K562 (cell line): ENCODE measurements around the gene PSMB4. TPM values are rescaled to one million over a fixed set of nuclear protein-coding genes. Genes with fewer than 3 reads are reported as not detected.

Source experiments
- ARID4B ChIP-seq: sonication (generic); formaldehyde crosslinking; IDR thresholded peaks from 2 replicates; pipeline ENCODE4 v1.8.0; 2022; ENCODE audit warnings: mild to moderate bottlenecking, missing genetic modification reagents
- CUX1 ChIP-seq: fragments of 200-800 bp; sonication (Bioruptor generic); IDR thresholded peaks from 2 replicates; pipeline ENCODE4 v1.6.1; 2016; ENCODE audit warnings: missing genetic modification characterization, missing compliant biosample characterization
- GTF2A2 ChIP-seq: IDR thresholded peaks from 2 replicates; pipeline ENCODE4 v1.6.1; 2016; ENCODE audit warnings: mild to moderate bottlenecking, missing genetic modification characterization, missing compliant biosample characterization
- HMG20A ChIP-seq: fragments of 450-650 bp; formaldehyde crosslinking; conservative IDR thresholded peaks from 2 replicates; pipeline ENCODE4 v1.4.0; 2020; ENCODE audit warnings: mild to moderate bottlenecking, mixed read lengths
- KLF16 ChIP-seq: IDR thresholded peaks from 2 replicates; pipeline ENCODE4 v1.6.1; 2016; ENCODE audit warnings: antibody characterized with exemption
- MED1 ChIP-seq: sonication (generic); formaldehyde crosslinking; IDR thresholded peaks from 2 replicates; pipeline ENCODE4 v1.8.1; 2023; ENCODE audit warnings: missing genetic modification reagents, borderline replicate concordance
- NR2C2 ChIP-seq, 2 experiments: fragments of 200-800 bp in 1 of 2; sonication (Bioruptor generic) in 1 of 2; sonication (generic) in 1 of 2; formaldehyde crosslinking in 1 of 2; IDR thresholded peaks; 2 replicates each; pipeline versions ENCODE4 v1.6.1 to v1.8.0; 2016 to 2022; ENCODE audit warnings: mild to moderate bottlenecking in 1 of 2, missing compliant biosample characterization in 1 of 2, missing genetic modification characterization in 1 of 2, missing genetic modification reagents in 1 of 2
- PCBP1 ChIP-seq: fragments of 200-400 bp; formaldehyde crosslinking; IDR thresholded peaks from 2 replicates; pipeline ENCODE4 v1.6.1; 2018; ENCODE audit warnings: mild to moderate bottlenecking, low read depth, low read length; ENCODE audit not compliant: poor library complexity, severe bottlenecking
- RFX1 ChIP-seq: fragments of 450-650 bp; IDR thresholded peaks from 2 replicates; pipeline ENCODE4 v1.6.1; 2016; ENCODE audit warnings: mild to moderate bottlenecking, moderate library complexity
- ZBTB2 ChIP-seq: fragments of 450-650 bp; IDR thresholded peaks from 2 replicates; pipeline ENCODE4 v1.6.1; 2016; ENCODE audit warnings: antibody characterized with exemption
- ZNF134 ChIP-seq: fragments of 250-450 bp; sonication (Bioruptor Pico); conservative IDR thresholded peaks from 2 replicates; pipeline ENCODE4 v1.4.0; 2020
- ZNF324 ChIP-seq: fragments of 250-450 bp; sonication (Bioruptor Pico); IDR thresholded peaks from 2 replicates; pipeline ENCODE4 v1.4.0; 2020; ENCODE audit warnings: mild to moderate bottlenecking
- ZNF668 ChIP-seq: fragments of 250-450 bp; sonication (Bioruptor Pico); IDR thresholded peaks from 2 replicates; pipeline ENCODE4 v1.8.0; 2022; ENCODE audit warnings: mild to moderate bottlenecking, inconsistent platforms
- polyA plus RNA-seq, 8 experiments: library from polyadenylated mRNA; depleted of rRNA in 4 of 8; stranded (reverse) in 5 of 8; unstranded in 3 of 8; fragments of >200 nt; fragmentation: Nextera tagmentation in 2 of 8; fragmentation: Illumina TruSeq in 1 of 8; extraction: Ambion mirVana in 2 of 8; extraction: Trizol in 1 of 8; gene quantifications; 2 replicates each; pipeline versions ENCODE4 v1.2.1 to v1.2.3, GENCODE V29; 2011 to 2014; ENCODE audit warnings: inconsistent platforms in 1 of 8, missing spikeins in 1 of 8
- total RNA-seq, 7 experiments: library from RNA; depleted of rRNA in 6 of 7; stranded (reverse); fragments of >200 nt in 6 of 7; fragmentation: Illumina TruSeq in 2 of 7; extraction: Trizol in 2 of 7; gene quantifications; 2 replicates each; pipeline versions ENCODE4 v1.2.1 to v1.2.3, GENCODE V29; 2011 to 2021; ENCODE audit warnings: low replicate concordance in 1 of 7
- TF ChIP-seq, protein P1 (sequence below): fragments of 450-650 bp; formaldehyde crosslinking; conservative IDR thresholded peaks from 2 replicates; pipeline ENCODE4 v1.4.0; 2022; ENCODE audit warnings: mild to moderate bottlenecking, missing genetic modification characterization

PSMB4 gene
- total and polyA plus RNA-seq, 9 of the 15 experiments (the other 6 are each of a cell fraction or from before 2014, with no cell fraction given), result 397 to 674 (median 475) TPM

DNA sequence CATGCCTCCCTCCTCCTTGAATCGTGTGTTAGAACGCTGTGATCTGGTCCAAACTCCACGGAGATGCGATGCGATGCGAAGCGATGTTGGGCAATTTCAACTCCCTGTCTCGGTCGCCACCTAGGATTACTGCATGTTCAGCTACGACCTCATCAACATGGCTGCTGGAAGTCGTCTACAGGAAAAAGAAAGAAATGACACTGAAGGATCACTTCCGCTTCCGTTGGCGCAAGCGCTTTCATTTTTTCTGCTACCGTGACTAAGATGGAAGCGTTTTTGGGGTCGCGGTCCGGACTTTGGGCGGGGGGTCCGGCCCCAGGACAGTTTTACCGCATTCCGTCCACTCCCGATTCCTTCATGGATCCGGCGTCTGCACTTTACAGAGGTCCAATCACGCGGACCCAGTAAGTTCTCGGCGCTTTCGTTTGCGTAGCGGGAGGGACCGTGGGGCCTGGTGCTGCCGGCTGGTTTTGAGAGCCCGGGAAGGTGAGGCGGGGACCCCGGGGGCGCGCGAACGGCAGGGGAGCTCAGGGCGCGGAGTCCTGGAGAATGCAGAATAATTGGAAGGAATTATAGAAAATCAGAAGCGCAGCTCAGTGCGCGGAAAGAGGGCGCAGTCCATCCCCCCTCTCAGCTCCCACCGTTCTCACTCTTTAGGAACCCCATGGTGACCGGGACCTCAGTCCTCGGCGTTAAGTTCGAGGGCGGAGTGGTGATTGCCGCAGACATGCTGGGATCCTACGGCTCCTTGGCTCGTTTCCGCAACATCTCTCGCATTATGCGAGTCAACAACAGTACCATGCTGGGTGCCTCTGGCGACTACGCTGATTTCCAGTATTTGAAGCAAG lies at the start of gene PSMB4 (continued):
- TF ChIP-seq ZBTB2, result no peak
- no peak for TF ChIP-seq HMG20A (CRISPR knock-in tag)
- peak; percentile 91 for TF ChIP-seq NR2C2 (CRISPR knock-in tag; IDR thresholded peaks at IDR 0.05)
- peak; percentile 97 for TF ChIP-seq NR2C2 (tag; IDR thresholded peaks at IDR 0.05)
- no peak for TF ChIP-seq GTF2A2 (tag)
- no peak for TF ChIP-seq ZNF134 (CRISPR knock-in tag)
- no peak for TF ChIP-seq ZNF668 (CRISPR knock-in tag)
- no peak for TF ChIP-seq ZNF324 (CRISPR knock-in tag)
- 0 out of 2 replicates have a peak, but pooled peaks have one; percentile 20 for TF ChIP-seq ARID4B (CRISPR knock-in tag)
- no peak for TF ChIP-seq MED1 (CRISPR knock-in tag)
- TF ChIP-seq KLF16, result peak; percentile 13; the same call in 1 of the 2 replicates
- no peak for TF ChIP-seq RFX1
- no peak for TF ChIP-seq PCBP1
- TF ChIP-seq CUX1 (CRISPR knock-in tag), result no peak
- TF ChIP-seq, protein P1, sequence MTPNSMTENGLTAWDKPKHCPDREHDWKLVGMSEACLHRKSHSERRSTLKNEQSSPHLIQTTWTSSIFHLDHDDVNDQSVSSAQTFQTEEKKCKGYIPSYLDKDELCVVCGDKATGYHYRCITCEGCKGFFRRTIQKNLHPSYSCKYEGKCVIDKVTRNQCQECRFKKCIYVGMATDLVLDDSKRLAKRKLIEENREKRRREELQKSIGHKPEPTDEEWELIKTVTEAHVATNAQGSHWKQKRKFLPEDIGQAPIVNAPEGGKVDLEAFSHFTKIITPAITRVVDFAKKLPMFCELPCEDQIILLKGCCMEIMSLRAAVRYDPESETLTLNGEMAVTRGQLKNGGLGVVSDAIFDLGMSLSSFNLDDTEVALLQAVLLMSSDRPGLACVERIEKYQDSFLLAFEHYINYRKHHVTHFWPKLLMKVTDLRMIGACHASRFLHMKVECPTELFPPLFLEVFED, result no peak
